Measurements from ENCODE around the gene DAW1.

Gene DAW1

GRCh38 chr2:227862227-227862740, 9.1 kb upstream of the DAW1 start:
- DNase-seq, result peak; percentile 9 to 41

- DNase-seq, result no peak
These were observed 8.5 kb upstream of the DAW1 start for GRCh38 chr2:227862741-227863588.

GRCh38 chr2:227864161-227864756, 7.2 kb upstream of the DAW1 start:
- no peak for DNase-seq

GRCh38 chr2:227865291-227865690, 6.1 kb upstream of the DAW1 start:
- DNase-seq, result no peak

GRCh38 chr2:227867386-227867785, 4.0 kb upstream of the DAW1 start:
- DNase-seq, result no peak

GRCh38 chr2:227870710-227871374, 589 bp upstream of the DAW1 start:
- DNase-seq, result no peak

- DNase-seq, result no peak
These were observed 1.2 kb downstream of the DAW1 start for GRCh38 chr2:227872676-227873075.

- DNase-seq, result no peak
These were observed 4.9 kb downstream of the DAW1 start for GRCh38 chr2:227876300-227876801.

- DNase-seq, result no peak
These were observed 6.2 kb downstream of the DAW1 start for GRCh38 chr2:227877421-227878310.

- no peak for DNase-seq
These were observed 9.0 kb downstream of the DAW1 start for GRCh38 chr2:227880460-227880859.

- DNase-seq, result no peak
These were observed 10.6 kb downstream of the DAW1 start for GRCh38 chr2:227881866-227882517.

- DNase-seq, result peak; percentile 54 to 63
These were observed 13.1 kb downstream of the DAW1 start for GRCh38 chr2:227884511-227884947.

- no peak for DNase-seq
These were observed 14.7 kb downstream of the DAW1 start for GRCh38 chr2:227886149-227886548.

GRCh38 chr2:227888289-227888688, 16.9 kb downstream of the DAW1 start:
- no peak for DNase-seq

- no peak for DNase-seq
These were observed 17.9 kb downstream of the DAW1 start for GRCh38 chr2:227889336-227889735.

- DNase-seq, result peak; percentile 41 to 71
These were observed 19.2 kb downstream of the DAW1 start for GRCh38 chr2:227890495-227891079.

- no peak for DNase-seq
These were observed 20.2 kb downstream of the DAW1 start for GRCh38 chr2:227891673-227892072.

GRCh38 chr2:227903381-227903780, 31.9 kb downstream of the DAW1 start:
- DNase-seq, result no peak

- no peak for DNase-seq
These were observed 35.6 kb downstream of the DAW1 start for GRCh38 chr2:227906991-227907390.

- DNase-seq, result no peak
These were observed 37.0 kb downstream of the DAW1 start for GRCh38 chr2:227908266-227909054.

- DNase-seq, result no peak
These were observed 42.9 kb downstream of the DAW1 start for GRCh38 chr2:227914362-227914761.

Data from AML-193 (cell line).